GM15510 (cell line): Measurements from ENCODE around the gene PKHD1.

Source experiments
- POLR2A ChIP-seq: IDR thresholded peaks from 3 replicates; pipeline ENCODE4 v1.6.1; 2011; ENCODE audit warnings: borderline replicate concordance; ENCODE audit not compliant: insufficient read length; ENCODE audit errors: extremely low read depth

The PKHD1 gene

GRCh38 chr6:51885957-51886356, 201.5 kb downstream of the PKHD1 start:
- no peak for TF ChIP-seq POLR2A

GRCh38 chr6:51868591-51869355, 218.6 kb downstream of the PKHD1 start:
- TF ChIP-seq POLR2A: no peak

- no peak for TF ChIP-seq POLR2A
Observed at GRCh38 chr6:51866867-51867266, 220.5 kb downstream of the PKHD1 start.

GRCh38 chr6:51865996-51866395, 221.4 kb downstream of the PKHD1 start:
- TF ChIP-seq POLR2A: no peak

GRCh38 chr6:51865176-51865575, 222.2 kb downstream of the PKHD1 start:
- TF ChIP-seq POLR2A: no peak

- no peak for TF ChIP-seq POLR2A
Observed at GRCh38 chr6:51857134-51857533, 230.3 kb downstream of the PKHD1 start.

- TF ChIP-seq POLR2A: no peak
Observed at GRCh38 chr6:51856508-51856907, 230.9 kb downstream of the PKHD1 start.

- no peak for TF ChIP-seq POLR2A
Observed at GRCh38 chr6:51855310-51856082, 231.9 kb downstream of the PKHD1 start.

GRCh38 chr6:51854876-51855275, 232.5 kb downstream of the PKHD1 start:
- TF ChIP-seq POLR2A: no peak

- TF ChIP-seq POLR2A: no peak
Observed at GRCh38 chr6:51854347-51854746, 233.1 kb downstream of the PKHD1 start.

GRCh38 chr6:51846531-51846930, 240.9 kb downstream of the PKHD1 start:
- no peak for TF ChIP-seq POLR2A

GRCh38 chr6:51844336-51844735, 243.1 kb downstream of the PKHD1 start:
- TF ChIP-seq POLR2A: no peak

- no peak for TF ChIP-seq POLR2A
Observed at GRCh38 chr6:51843456-51844056, 243.9 kb downstream of the PKHD1 start.

GRCh38 chr6:51842804-51843378, 244.5 kb downstream of the PKHD1 start:
- no peak for TF ChIP-seq POLR2A
